Mononuclear cell (primary cell): Measurements from ENCODE around the gene HOXD9. TPM values are rescaled to one million over a fixed set of nuclear protein-coding genes. Genes with fewer than 3 reads are reported as not detected.

Source experiments
- H3K27me3 ChIP-seq: 2 replicates; pipeline ENCODE4 v1.6.0; 2011; ENCODE audit warnings: low read length, control low read depth; ENCODE audit not compliant: insufficient read depth
- H3K4me1 ChIP-seq: 2 replicates; pipeline ENCODE4 v1.5.1; 2011; ENCODE audit warnings: mild to moderate bottlenecking, low read length, control low read depth; ENCODE audit not compliant: insufficient read depth
- H3K4me3 ChIP-seq: 2 replicates; pipeline ENCODE4 v1.5.1; 2011; ENCODE audit warnings: mild to moderate bottlenecking, low read length, moderate library complexity
- H3K9me3 ChIP-seq: 2 replicates; pipeline ENCODE4 v1.5.1; 2011; ENCODE audit warnings: low read depth, mild to moderate bottlenecking, control low read depth, low read length
- total RNA-seq: library from RNA; depleted of rRNA; stranded (reverse); fragments of >200 nt; gene quantifications from one replicate; pipeline ENCODE4 v1.2.3, GENCODE V29; 2012

Gene HOXD9
- not detected for total RNA-seq

DNA sequence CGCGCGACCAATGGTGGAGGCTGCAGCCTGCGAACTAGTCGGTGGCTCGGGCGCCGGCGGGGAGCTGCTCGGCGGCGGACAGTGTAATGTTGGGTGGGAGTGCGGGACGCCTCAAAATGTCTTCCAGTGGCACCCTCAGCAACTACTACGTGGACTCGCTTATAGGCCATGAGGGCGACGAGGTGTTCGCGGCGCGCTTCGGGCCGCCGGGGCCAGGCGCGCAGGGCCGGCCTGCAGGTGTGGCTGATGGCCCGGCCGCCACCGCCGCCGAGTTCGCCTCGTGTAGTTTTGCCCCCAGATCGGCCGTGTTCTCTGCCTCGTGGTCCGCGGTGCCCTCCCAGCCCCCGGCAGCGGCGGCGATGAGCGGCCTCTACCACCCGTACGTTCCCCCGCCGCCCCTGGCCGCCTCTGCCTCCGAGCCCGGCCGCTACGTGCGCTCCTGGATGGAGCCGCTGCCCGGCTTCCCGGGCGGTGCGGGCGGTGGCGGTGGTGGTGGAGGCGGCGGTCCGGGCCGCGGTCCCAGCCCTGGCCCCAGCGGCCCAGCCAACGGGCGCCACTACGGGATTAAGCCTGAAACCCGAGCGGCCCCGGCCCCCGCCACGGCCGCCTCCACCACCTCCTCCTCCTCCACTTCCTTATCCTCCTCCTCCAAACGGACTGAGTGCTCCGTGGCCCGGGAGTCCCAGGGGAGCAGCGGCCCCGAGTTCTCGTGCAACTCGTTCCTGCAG, at the start of gene HOXD9:
TSS of gene HOXD9 (plus strand) at position 37 of the 728 bp plus-strand sequence. CDS start at position 87, 50 bp downstream.
- Histone ChIP-seq H3K27me3 (peaks cover 99% of the 10 kb centered on the region), H3K4me1 (peaks cover 18% of the 10 kb centered on the region), H3K9me3 (no peaks in the 10 kb centered on the region), H3K4me3 (no peak within 1 kb of the TSS)

DNA sequence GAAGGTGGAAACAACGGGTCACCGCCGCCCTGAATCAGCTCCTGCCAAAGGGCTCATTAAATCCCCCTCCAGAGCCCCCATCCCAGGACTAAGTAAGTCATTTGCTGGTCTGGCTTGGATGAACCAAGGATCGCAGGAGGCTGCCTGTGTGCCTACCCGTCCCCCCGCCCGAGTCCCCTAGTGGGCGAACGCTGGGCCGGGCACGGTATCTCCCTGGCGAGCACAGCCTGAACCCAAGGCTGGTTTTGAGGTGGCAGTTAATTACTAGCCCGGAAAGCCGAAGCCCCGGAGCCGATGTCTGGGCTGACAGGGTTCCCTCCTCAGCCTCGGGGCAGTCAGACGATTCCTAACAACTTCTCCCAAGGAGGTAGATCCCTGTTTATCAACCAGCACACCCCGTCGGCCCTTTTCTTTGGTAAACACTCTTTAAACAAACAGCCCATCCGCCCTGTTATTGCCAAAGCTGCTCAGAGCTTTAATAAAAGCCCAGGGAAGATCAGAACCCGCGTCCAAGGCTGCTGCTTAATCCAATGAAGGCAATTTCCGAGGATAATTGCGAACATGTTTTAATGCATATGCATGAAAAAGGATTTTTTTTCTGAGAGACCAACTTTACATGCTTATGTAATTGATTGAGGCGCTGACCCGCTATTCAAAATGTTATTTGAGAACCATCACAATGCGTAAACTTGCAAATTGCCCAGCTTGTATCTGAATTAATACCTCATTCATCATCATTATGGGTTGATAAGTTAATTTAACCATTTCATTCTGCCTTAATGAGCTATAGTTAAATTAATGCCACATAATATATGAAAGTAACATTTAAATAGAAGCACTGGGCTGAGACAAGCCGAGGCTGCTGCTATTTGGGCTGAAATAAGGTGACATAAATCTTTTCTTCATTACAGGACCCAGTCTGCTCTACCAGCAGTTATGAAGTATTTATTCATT, 49.3 kb upstream of the HOXD9 start:
- no peaks in the 10 kb centered on the region for H3K9me3 ChIP-seq
- no peak overlapping the region for H3K4me3 ChIP-seq
- peaks cover 99% of the 10 kb centered on the region for H3K27me3 ChIP-seq
- H3K4me1 ChIP-seq = no peaks in the 10 kb centered on the region

DNA sequence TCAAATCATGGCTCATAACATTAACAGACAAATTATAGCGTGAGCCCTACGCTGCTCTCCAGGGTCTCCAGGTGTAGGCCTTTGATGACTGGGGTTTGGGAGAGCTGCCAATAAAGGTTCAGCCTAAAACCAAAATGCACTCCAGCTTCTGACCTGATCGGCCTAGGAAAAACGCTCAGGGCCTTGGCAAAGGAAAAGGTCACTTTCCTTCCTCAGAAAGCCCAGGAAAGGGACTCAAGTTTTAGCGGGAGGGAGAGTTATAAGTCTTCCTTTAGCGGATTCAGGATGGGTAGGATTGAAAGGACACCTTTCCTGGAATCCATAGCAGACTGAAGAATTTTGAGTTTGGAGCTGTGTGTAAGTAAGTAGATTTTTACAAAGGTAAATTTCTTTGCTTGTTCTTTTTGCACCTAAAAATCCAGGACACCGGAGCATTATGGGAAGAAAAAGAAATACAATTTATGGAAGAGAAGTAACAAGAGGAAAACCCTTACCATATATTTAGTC, 47.5 kb upstream of the HOXD9 start:
- Histone ChIP-seq H3K27me3 (peaks cover 98% of the 10 kb centered on the region), H3K4me1 (peaks cover 5% of the 10 kb centered on the region), H3K4me3 (no peak overlapping the region), H3K9me3 (no peaks in the 10 kb centered on the region)

- Histone ChIP-seq H3K9me3 (no peaks in the 10 kb centered on the region), H3K4me1 (peaks cover 7% of the 10 kb centered on the region), H3K4me3 (no peak overlapping the region), H3K27me3 (peaks cover 95% of the 10 kb centered on the region)
Measured at GRCh38 chr2:176075481-176075880, 47.0 kb upstream of the HOXD9 start.

- Histone ChIP-seq H3K27me3 (peaks cover 96% of the 10 kb centered on the region), H3K9me3 (no peaks in the 10 kb centered on the region), H3K4me1 (peaks cover 8% of the 10 kb centered on the region), H3K4me3 (no peak overlapping the region)
Measured at GRCh38 chr2:176076063-176076462, 46.5 kb upstream of the HOXD9 start.

GRCh38 chr2:176076796-176077195, 45.7 kb upstream of the HOXD9 start:
- H3K4me3 ChIP-seq = no peak overlapping the region
- H3K4me1 ChIP-seq = peaks cover 8% of the 10 kb centered on the region
- no peaks in the 10 kb centered on the region for H3K9me3 ChIP-seq
- peaks cover 96% of the 10 kb centered on the region for H3K27me3 ChIP-seq

DNA sequence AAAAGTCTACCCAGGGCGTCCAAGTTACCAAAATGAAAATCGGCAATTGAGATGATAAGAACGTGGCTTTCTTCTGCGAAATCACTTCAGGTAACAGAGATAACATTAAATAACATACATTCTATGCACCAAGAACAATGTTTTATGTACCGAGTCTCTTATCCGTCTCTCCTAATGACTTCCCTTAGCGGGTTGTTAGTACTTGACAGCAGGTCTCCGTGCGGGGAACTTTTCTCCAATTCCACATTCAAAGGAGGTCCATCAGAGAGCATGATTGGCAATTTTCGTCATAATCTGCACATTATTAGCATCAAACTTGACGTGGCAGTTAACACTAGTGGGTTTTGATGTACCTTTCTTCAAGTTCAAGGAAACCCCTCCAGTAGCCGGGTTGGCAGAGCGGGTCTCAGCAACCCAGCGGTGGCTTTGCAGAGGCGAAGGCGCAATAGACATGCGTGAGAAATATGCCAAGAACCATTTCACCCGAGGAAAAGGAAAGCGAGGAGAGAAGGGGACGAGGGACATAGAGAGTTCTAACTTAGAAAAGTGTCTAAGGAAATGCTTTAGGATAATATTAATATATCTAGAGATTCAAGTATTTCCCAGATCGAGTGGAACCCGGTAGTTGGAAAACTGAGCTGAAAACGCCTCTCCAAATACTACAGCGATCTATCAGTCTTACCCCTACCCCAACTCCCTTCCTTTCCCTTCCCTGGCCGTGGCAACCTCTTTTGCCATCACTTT, 43.8 kb upstream of the HOXD9 start:
- H3K4me3 ChIP-seq = no peak overlapping the region
- peaks cover 11% of the 10 kb centered on the region for H3K4me1 ChIP-seq
- no peaks in the 10 kb centered on the region for H3K9me3 ChIP-seq
- peaks cover 96% of the 10 kb centered on the region for H3K27me3 ChIP-seq

DNA sequence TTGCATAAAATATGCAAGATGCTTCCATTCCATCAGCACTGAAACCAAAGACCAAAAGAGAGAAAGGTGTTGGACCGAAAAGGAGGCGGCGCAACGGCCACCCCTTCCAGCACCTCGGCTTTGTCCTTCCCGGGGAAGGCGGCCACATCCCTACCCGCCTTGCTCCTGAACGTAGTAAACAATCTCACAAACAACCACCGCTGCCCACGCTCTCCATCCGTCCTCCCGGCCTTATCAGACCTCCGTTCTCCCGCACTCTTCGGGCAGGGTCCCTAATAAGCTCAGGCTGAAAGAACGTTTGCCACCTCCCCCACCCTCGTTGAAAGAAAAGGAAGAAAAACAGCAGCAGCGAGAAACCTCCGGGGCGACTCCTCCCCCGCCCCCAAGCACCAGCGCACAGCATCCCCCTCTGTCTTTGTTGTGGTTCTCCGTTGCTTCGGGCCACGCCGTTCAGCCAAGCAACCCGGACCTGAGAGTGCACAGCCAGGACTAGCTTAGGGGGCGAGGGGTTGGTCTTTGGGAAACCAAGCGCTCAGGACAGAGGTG, 43.2 kb upstream of the HOXD9 start:
- Histone ChIP-seq H3K27me3 (peaks cover 96% of the 10 kb centered on the region), H3K4me1 (peaks cover 11% of the 10 kb centered on the region), H3K4me3 (no peak overlapping the region), H3K9me3 (no peaks in the 10 kb centered on the region)

- Histone ChIP-seq H3K9me3 (no peaks in the 10 kb centered on the region), H3K4me1 (peaks cover 11% of the 10 kb centered on the region), H3K27me3 (peaks cover 96% of the 10 kb centered on the region), H3K4me3 (no peak overlapping the region)
Measured at GRCh38 chr2:176079831-176080539, 42.5 kb upstream of the HOXD9 start.

GRCh38 chr2:176080540-176081375, 41.8 kb upstream of the HOXD9 start:
- peaks cover 96% of the 10 kb centered on the region for H3K27me3 ChIP-seq
- H3K9me3 ChIP-seq = no peaks in the 10 kb centered on the region
- peaks cover 11% of the 10 kb centered on the region for H3K4me1 ChIP-seq
- H3K4me3 ChIP-seq = no peak overlapping the region

GRCh38 chr2:176081376-176081836, 41.1 kb upstream of the HOXD9 start:
- Histone ChIP-seq H3K27me3 (peaks cover 96% of the 10 kb centered on the region), H3K4me3 (no peak overlapping the region), H3K9me3 (no peaks in the 10 kb centered on the region), H3K4me1 (peaks cover 11% of the 10 kb centered on the region)

- no peak overlapping the region for H3K4me3 ChIP-seq
- peaks cover 11% of the 10 kb centered on the region for H3K4me1 ChIP-seq
- H3K27me3 ChIP-seq = peaks cover 96% of the 10 kb centered on the region
- H3K9me3 ChIP-seq = no peaks in the 10 kb centered on the region
Measured at GRCh38 chr2:176081837-176082524, 40.5 kb upstream of the HOXD9 start.

- Histone ChIP-seq H3K9me3 (no peaks in the 10 kb centered on the region), H3K27me3 (peaks cover 96% of the 10 kb centered on the region), H3K4me3 (no peak overlapping the region), H3K4me1 (peaks cover 11% of the 10 kb centered on the region)
Measured at GRCh38 chr2:176082525-176082823, 40.0 kb upstream of the HOXD9 start.
